H1 (cell line): ENCODE data around the gene RNF125. TPM values are rescaled to one million over a fixed set of nuclear protein-coding genes. Genes with fewer than 3 reads are reported as not detected.

ENCODE experiments used
- CTCF ChIA-PET: fragments of 300-600 bp; sonication (Branson Sonifier 250); formaldehyde crosslinking; loops from one replicate; lab custom pipeline; 2021; ENCODE audit not compliant: partially characterized antibody; lab: Charles Lee
- POLR2A ChIA-PET: fragments of 300-600 bp; sonication (Branson Sonifier 250); formaldehyde crosslinking; loops from one replicate; lab custom pipeline; 2021; ENCODE audit warnings: inconsistent platforms; ENCODE audit not compliant: partially characterized antibody; lab: Charles Lee
- DNase-seq, 2 experiments: peaks; one replicate each; pipeline versions ENCODE4 v3.0.0 to v3.0.0-alpha.2; 2010 to 2022; ENCODE audit warnings: low spot score in 2 of 2, low read depth in 1 of 2, mixed read lengths in 1 of 2
- FAIRE-seq: peaks from 2 replicates; lab custom pipeline; 2011; peaks lifted over from hg19 to GRCh38; lab: Jason Lieb, UNC
- H2AFZ ChIP-seq: 2 replicates; pipeline ENCODE4 v1.8.1; 2012; ENCODE audit warnings: low read length, inconsistent platforms
- H2AK5ac ChIP-seq: 2 replicates; pipeline ENCODE4 v1.6.1; 2013; ENCODE audit warnings: low read depth, low read length
- H2BK120ac ChIP-seq: replicated peaks from 2 replicates; pipeline ENCODE3; 2013; ENCODE audit warnings: low read depth, low read length, inconsistent platforms
- H2BK12ac ChIP-seq: 2 replicates; pipeline ENCODE4 v1.6.1; 2013; ENCODE audit warnings: low read depth, low read length
- H2BK15ac ChIP-seq: 2 replicates; pipeline ENCODE4 v1.6.1; 2013; ENCODE audit warnings: low read length
- H2BK20ac ChIP-seq: 2 replicates; pipeline ENCODE4 v1.6.1; 2013; ENCODE audit warnings: low read length
- H2BK5ac ChIP-seq: 2 replicates; pipeline ENCODE4 v1.6.1; 2013; ENCODE audit warnings: low read depth, low read length
- H3K14ac ChIP-seq: 2 replicates; pipeline ENCODE4 v1.6.1; 2013; ENCODE audit warnings: inconsistent platforms; ENCODE audit not compliant: insufficient read length
- H3K18ac ChIP-seq: 2 replicates; pipeline ENCODE4 v1.6.1; 2013; ENCODE audit warnings: low read length; ENCODE audit errors: extremely low read depth
- H3K23ac ChIP-seq: 2 replicates; pipeline ENCODE4 v1.6.1; 2013; ENCODE audit warnings: inconsistent platforms; ENCODE audit not compliant: insufficient read length
- H3K23me2 ChIP-seq: 2 replicates; pipeline ENCODE4 v1.6.1; 2013; ENCODE audit warnings: low read depth, low read length
- H3K27ac ChIP-seq: 2 replicates; pipeline ENCODE4 v1.6.1; 2011; ENCODE audit warnings: low read depth, low read length, inconsistent platforms
- H3K27me3 ChIP-seq, 4 experiments: replicated peaks in 1 of 4; 1 replicate in 1 of 4; 2 replicates in 3 of 4; pipeline versions ENCODE4 v1.6.1 to v1.8.1; 2011 to 2013; ENCODE audit warnings: low read length in 3 of 4, mild to moderate bottlenecking in 3 of 4, inconsistent platforms in 2 of 4, mixed read lengths in 2 of 4, moderate library complexity in 1 of 4; ENCODE audit not compliant: control insufficient read depth in 3 of 4, insufficient read depth in 3 of 4; ENCODE audit errors: extremely low read depth in 1 of 4
- H3K36me3 ChIP-seq, 4 experiments: 2 replicates each; pipeline versions ENCODE4 v1.6.1 to v1.8.1; 2011 to 2013; ENCODE audit warnings: mild to moderate bottlenecking in 4 of 4, low read length in 3 of 4, moderate library complexity in 2 of 4, control low read depth in 1 of 4, inconsistent platforms in 1 of 4; ENCODE audit not compliant: insufficient read depth in 4 of 4, control insufficient read depth in 2 of 4
- H3K4ac ChIP-seq: replicated peaks from 2 replicates; pipeline ENCODE3; 2013; ENCODE audit warnings: low read length, low read depth, mixed read lengths, inconsistent platforms; ENCODE audit not compliant: insufficient read length
- H3K4me1 ChIP-seq, 4 experiments: replicated peaks in 1 of 4; 1 replicate in 1 of 4; 2 replicates in 3 of 4; pipeline versions ENCODE4 v1.6.1 to v1.8.1; 2011 to 2013; ENCODE audit warnings: low read length in 3 of 4, inconsistent platforms in 2 of 4, mixed read lengths in 1 of 4; ENCODE audit not compliant: insufficient read depth in 4 of 4, control insufficient read depth in 3 of 4
- H3K4me2 ChIP-seq, 2 experiments: 2 replicates each; pipeline versions ENCODE4 v1.6.1 to v1.8.1; 2011 to 2013; ENCODE audit warnings: low read depth in 2 of 2, low read length in 2 of 2, control low read depth in 1 of 2, inconsistent platforms in 1 of 2, mild to moderate bottlenecking in 1 of 2; ENCODE audit not compliant: insufficient read depth in 1 of 2
- H3K4me3 ChIP-seq, 4 experiments: fragments of 200-600, 300-600 bp in 1 of 4; sonication (generic), shearing (Covaris generic), sonication (Bioruptor Twin) in 1 of 4; 2 replicates each; pipeline versions ENCODE4 v1.5.1 to v1.8.1; 2011 to 2016; ENCODE audit warnings: low read length in 4 of 4, low read depth in 3 of 4, control low read depth in 2 of 4, inconsistent platforms in 2 of 4, mild to moderate bottlenecking in 2 of 4, mixed read lengths in 1 of 4, moderate library complexity in 1 of 4; ENCODE audit not compliant: insufficient read depth in 2 of 4; ENCODE audit errors: extremely low read depth in 1 of 4
- H3K56ac ChIP-seq: replicated peaks from 2 replicates; pipeline ENCODE3; 2013; ENCODE audit warnings: low read depth, mild to moderate bottlenecking, mixed read lengths, low read length, inconsistent platforms; ENCODE audit not compliant: insufficient read length
- H3K79me1 ChIP-seq: 2 replicates; pipeline ENCODE4 v1.6.1; 2013; ENCODE audit warnings: low read depth, low read length, control low read depth
- H3K79me2 ChIP-seq, 2 experiments: 2 replicates each; pipeline versions ENCODE4 v1.6.1 to v1.8.1; 2012 to 2013; ENCODE audit warnings: low read length in 2 of 2, mild to moderate bottlenecking in 2 of 2, inconsistent platforms in 1 of 2; ENCODE audit not compliant: insufficient read depth in 2 of 2, control insufficient read depth in 1 of 2
- H3K9ac ChIP-seq, 4 experiments: replicated peaks in 1 of 4; 1 replicate in 1 of 4; 2 replicates in 3 of 4; pipeline versions ENCODE4 v1.6.1 to v1.8.1; 2011 to 2013; ENCODE audit warnings: low read depth in 3 of 4, low read length in 3 of 4, control low read depth in 2 of 4, mild to moderate bottlenecking in 2 of 4, moderate library complexity in 2 of 4, inconsistent platforms in 1 of 4; ENCODE audit errors: extremely low read depth in 1 of 4
- H3K9me3 ChIP-seq, 2 experiments: 2 replicates each; pipeline versions ENCODE4 v1.6.1 to v1.8.1; 2012 to 2013; ENCODE audit warnings: mild to moderate bottlenecking in 2 of 2, moderate library complexity in 2 of 2, control low read depth in 1 of 2, inconsistent platforms in 1 of 2, low read depth in 1 of 2, low read length in 1 of 2, mixed read lengths in 1 of 2; ENCODE audit not compliant: insufficient read depth in 2 of 2
- H4K20me1 ChIP-seq, 2 experiments: replicated peaks in 1 of 2; 2 replicates each; pipeline versions ENCODE3 to v1.8.1; 2011 to 2013; ENCODE audit warnings: inconsistent platforms in 2 of 2, low read length in 2 of 2, mild to moderate bottlenecking in 1 of 2; ENCODE audit not compliant: insufficient read depth in 2 of 2, control insufficient read depth in 1 of 2
- H4K5ac ChIP-seq: 2 replicates; pipeline ENCODE4 v1.6.1; 2013; ENCODE audit warnings: low read length, low read depth, mixed read lengths, inconsistent platforms; ENCODE audit not compliant: insufficient read length
- H4K8ac ChIP-seq: 2 replicates; pipeline ENCODE4 v1.8.0; 2013; ENCODE audit warnings: mild to moderate bottlenecking, moderate library complexity, low read length, inconsistent platforms; ENCODE audit not compliant: insufficient read depth; ENCODE audit errors: extremely low read depth
- H4K91ac ChIP-seq: replicated peaks from 2 replicates; pipeline ENCODE3; 2013; ENCODE audit warnings: low read length, mixed read lengths, inconsistent platforms; ENCODE audit not compliant: insufficient read length
- CBX5 ChIP-seq: fragments of 300-800, 300-1000 bp; sonication (generic); IDR thresholded peaks from 2 replicates; pipeline ENCODE4 v1.7.1; 2016; ENCODE audit warnings: antibody characterized with exemption, low read length, low read depth
- CEBPB ChIP-seq: IDR thresholded peaks from 2 replicates; pipeline ENCODE4 v1.6.1; 2012; ENCODE audit warnings: low read depth, low read length
- CHD2 ChIP-seq: IDR thresholded peaks from 2 replicates; pipeline ENCODE4 v1.6.1; 2012; ENCODE audit warnings: low read length, improper control_type of control experiment
- EGR1 ChIP-seq: IDR thresholded peaks from 2 replicates; pipeline ENCODE4 v1.6.1; 2011; ENCODE audit warnings: low read depth, low read length, borderline replicate concordance
- FOSL1 ChIP-seq: IDR thresholded peaks from 2 replicates; pipeline ENCODE4 v1.6.1; 2011; ENCODE audit warnings: mild to moderate bottlenecking, low read depth, low read length, moderate library complexity; ENCODE audit not compliant: insufficient read depth
- HDAC2 ChIP-seq, 2 experiments: fragments of 300-600 bp in 1 of 2; sonication (generic) in 1 of 2; IDR thresholded peaks; 2 replicates each; pipeline ENCODE4 v1.6.1; 2011 to 2012; ENCODE audit warnings: low read depth in 2 of 2, low read length in 2 of 2, mild to moderate bottlenecking in 2 of 2, moderate library complexity in 2 of 2, borderline replicate concordance in 1 of 2, inconsistent platforms in 1 of 2
- NANOG ChIP-seq: IDR thresholded peaks from 2 replicates; pipeline ENCODE4 v1.6.1; 2011; ENCODE audit warnings: low read length, low read depth, mild to moderate bottlenecking, inconsistent platforms; ENCODE audit not compliant: insufficient read depth, poor library complexity, severe bottlenecking
- POLR2A ChIP-seq, 2 experiments: IDR thresholded peaks; 1 replicate in 1 of 2; 2 replicates in 1 of 2; pipeline ENCODE4 v1.6.1; 2011; ENCODE audit warnings: low read depth in 2 of 2, low read length in 2 of 2, mild to moderate bottlenecking in 2 of 2; ENCODE audit errors: control extremely low read depth in 1 of 2
- RFX5 ChIP-seq: IDR thresholded peaks from 2 replicates; pipeline ENCODE4 v1.6.1; 2011; ENCODE audit warnings: low read depth, low read length, improper control_type of control experiment, borderline replicate concordance
- RNF2 ChIP-seq: fragments of 200-900, 300-1000 bp; sonication (generic); IDR thresholded peaks from 2 replicates; pipeline ENCODE4 v1.7.1; 2016; ENCODE audit warnings: borderline replicate concordance, low read depth, mild to moderate bottlenecking, antibody characterized with exemption, low read length; ENCODE audit not compliant: poor library complexity, severe bottlenecking; ENCODE audit errors: missing control alignments
- USF2 ChIP-seq: IDR thresholded peaks from 2 replicates; pipeline ENCODE4 v1.6.1; 2011; ENCODE audit warnings: low read length, improper control_type of control experiment
- ZNF274 ChIP-seq: IDR thresholded peaks from 2 replicates; pipeline ENCODE4 v1.7.0; 2012; ENCODE audit warnings: low read length, borderline replicate concordance; ENCODE audit errors: extremely low read depth
- whole genome bisulfite sequencing, 2 experiments: shearing (Covaris generic) in 1 of 2; methylation state at CpG; one replicate each; pipeline versions ENCODE4 v1.1.6 to v1.1.7; 2013 to 2015; ENCODE audit warnings: low lambda C conversion rate in 2 of 2, mixed read lengths in 2 of 2, inconsistent platforms in 1 of 2, low coverage in 1 of 2, missing lambda C conversion rate in 1 of 2; ENCODE audit not compliant: insufficient replicate concordance in 2 of 2, insufficient coverage in 1 of 2, insufficient read length in 1 of 2; ENCODE audit errors: extremely low coverage in 1 of 2, missing lambda C conversion rate in 1 of 2; 5-methylcytosine and 5-hydroxymethylcytosine counted together
- polyA plus RNA-seq, 7 experiments: library from polyadenylated mRNA; depleted of rRNA in 3 of 7; stranded (reverse) in 5 of 7; unstranded in 2 of 7; fragments of >200 nt in 5 of 7; fragments of 200-250 nt in 2 of 7; gene quantifications; 1 replicate in 5 of 7; 2 replicates in 1 of 7; 4 replicates in 1 of 7; pipeline versions ENCODE4 v1.2.1 to v1.2.3, GENCODE V29; 2011 to 2013; ENCODE audit warnings: missing spikeins in 2 of 7, mixed read lengths in 2 of 7
- total RNA-seq: library from RNA; stranded (reverse); fragmentation: NEBNext Ultra II Directional; extraction: Animal tissue kit (Norgen Biotek cat#: 25700); gene quantifications from 2 replicates; pipeline ENCODE4 v1.2.1, GENCODE V29; 2021

RNF125 gene
- total and polyA plus RNA-seq, 2 of the 8 experiments (the other 6 are each of a cell fraction or from before 2014, with no cell fraction given) = 14.3 to 15.2 TPM

GRCh38 chr18:32086881-32087280 lies 68.3 kb downstream of the RNF125 start:
- no peak overlapping the region for H3K4ac ChIP-seq
- H3K9me3 ChIP-seq = no peaks in the 10 kb centered on the region
- no peak overlapping the region for H4K5ac ChIP-seq
- no peaks in the 10 kb centered on the region for H4K20me1 ChIP-seq
- H3K4me1 ChIP-seq = peaks cover 0 to 3% (median 0%) of the 10 kb centered on the region in 4 experiments; a peak in 4 of 7 replicates
- 81% methylated on average over 6 of the region's 6 CpGs; no CpG with 5 or more reads in 1 of the 2 experiments for WGBS, 2 experiments
- no peak overlapping the region for H3K18ac ChIP-seq
- no peak overlapping the region for H2BK5ac ChIP-seq
- no peak for TF ChIP-seq CEBPB
- TF ChIP-seq FOSL1 = no peak
- TF ChIP-seq POLR2A (IDR thresholded peaks at IDR 0.05; ENCODE audit: control extremely low read depth in 1 of 2, low read depth in 2 of 2, low read length in 2 of 2) = no peak
- TF ChIP-seq ZNF274 = no peak
- TF ChIP-seq RFX5 = no peak
- TF ChIP-seq CBX5 = no peak
- no peak for TF ChIP-seq EGR1
- no peak for TF ChIP-seq RNF2
- no peak for TF ChIP-seq HDAC2 (IDR thresholded peaks at IDR 0.05; ENCODE audit: borderline replicate concordance in 1 of 2, low read depth in 2 of 2, low read length in 2 of 2)
- TF ChIP-seq NANOG = no peak
- no peak for TF ChIP-seq CHD2
- no peak for TF ChIP-seq USF2
- TF ChIP-seq, all 59 proteins: peak for 0
- Histone ChIP-seq H3K4me2 (no peak overlapping the region), H3K9ac (no peak overlapping the region), H2BK15ac (no peak overlapping the region), H3K23ac (no peak overlapping the region), H3K4me3 (no peak overlapping the region), H3K27me3 (no peaks in the 10 kb centered on the region), H2BK20ac (no peak overlapping the region), H4K91ac (no peak overlapping the region), H3K23me2 (no peaks in the 10 kb centered on the region; the same call in 1 of the 2 replicates), H3K56ac (no peak overlapping the region), H2BK120ac (no peak overlapping the region), H4K8ac (no peak overlapping the region), H3K36me3 (no peaks in the 10 kb centered on the region), H2AK5ac (no peak overlapping the region), H3K79me2 (no peaks in the 10 kb centered on the region), H2BK12ac (no peak overlapping the region), H2AFZ (no peak overlapping the region), H3K27ac (no peak overlapping the region), H3K79me1 (no peaks in the 10 kb centered on the region), H3K14ac (no peak overlapping the region)
- no peak for FAIRE-seq
- DNase-seq = no peak
- ChIA-PET POLR2A (no interaction called here), CTCF (no interaction called here)
